ENCODE data around the gene TMEM135. TPM values are rescaled to one million over a fixed set of nuclear protein-coding genes. Genes with fewer than 3 reads are reported as not detected.

TMEM135 gene
- total RNA-seq, 2 donors from 2014 or later: 14.3 to 24.0 TPM

- no peak for DNase-seq (ENCODE audit: low spot score in 2 of 2)
- Mint-ChIP-seq H3K9me3 (peaks cover 18 to 19% of the 10 kb centered on the region in 2 donors), H3K36me3 (peaks cover 29 to 31% of the 10 kb centered on the region in 2 donors), H3K27ac (no peak overlapping the region)
- no peak for ATAC-seq
These were observed 197.6 kb downstream of the TMEM135 start for GRCh38 chr11:87235366-87235765.

- no peak for DNase-seq (ENCODE audit: low spot score in 2 of 2)
- no peak for ATAC-seq
- H3K36me3 Mint-ChIP-seq: peaks cover 23 to 24% of the 10 kb centered on the region in 2 donors
- no peak overlapping the region for H3K27ac Mint-ChIP-seq
- peaks cover 11 to 13% of the 10 kb centered on the region in 2 donors for H3K9me3 Mint-ChIP-seq
These were observed 198.6 kb downstream of the TMEM135 start for GRCh38 chr11:87236368-87236767.

- ATAC-seq: no peak
- no peaks in the 10 kb centered on the region for H3K9me3 Mint-ChIP-seq
- DNase-seq (ENCODE audit: low spot score in 2 of 2): no peak
- no peak overlapping the region for H3K27ac Mint-ChIP-seq
- H3K36me3 Mint-ChIP-seq: peaks cover 10% of the 10 kb centered on the region in 2 donors
These were observed 201.3 kb downstream of the TMEM135 start for GRCh38 chr11:87239001-87239400.

GRCh38 chr11:87239531-87239930 lies 201.8 kb downstream of the TMEM135 start:
- H3K36me3 Mint-ChIP-seq: peaks cover 10% of the 10 kb centered on the region in 2 donors
- H3K27ac Mint-ChIP-seq: no peak overlapping the region
- H3K9me3 Mint-ChIP-seq: no peaks in the 10 kb centered on the region
- no peak for ATAC-seq
- DNase-seq (ENCODE audit: low spot score in 2 of 2): no peak

- no peak for DNase-seq (ENCODE audit: low spot score in 2 of 2)
- Mint-ChIP-seq H3K27ac (peak overlapping the region in 1 of 2 donors; percentile 82), H3K9me3 (peaks cover 0 to 13% of the 10 kb centered on the region in 2 donors), H3K36me3 (peaks cover 7 to 10% of the 10 kb centered on the region in 2 donors)
- no peak for ATAC-seq
These were observed 213.8 kb downstream of the TMEM135 start for GRCh38 chr11:87251560-87251959.

GRCh38 chr11:87252869-87253268 lies 215.1 kb downstream of the TMEM135 start:
- Mint-ChIP-seq H3K9me3 (peaks cover 0 to 13% of the 10 kb centered on the region in 2 donors), H3K27ac (peak overlapping the region in 1 of 2 donors; percentile 61), H3K36me3 (peaks cover 4 to 7% of the 10 kb centered on the region in 2 donors)
- no peak for DNase-seq (ENCODE audit: low spot score in 2 of 2)
- peak; percentile 81 to 99 for ATAC-seq

- H3K27ac Mint-ChIP-seq: no peak overlapping the region
- no peak for DNase-seq (ENCODE audit: low spot score in 2 of 2)
- no peak for ATAC-seq
- H3K36me3 Mint-ChIP-seq: peaks cover 0 to 7% of the 10 kb centered on the region in 2 donors
- H3K9me3 Mint-ChIP-seq: peaks cover 0 to 13% of the 10 kb centered on the region in 2 donors
These were observed 216.8 kb downstream of the TMEM135 start for GRCh38 chr11:87254562-87254961.

GRCh38 chr11:87255589-87255988 lies 217.9 kb downstream of the TMEM135 start:
- ATAC-seq (no peak), DNase-seq (ENCODE audit: low spot score in 2 of 2) (no peak)
- H3K27ac Mint-ChIP-seq: no peak overlapping the region
- H3K36me3 Mint-ChIP-seq: peaks cover 0 to 7% of the 10 kb centered on the region in 2 donors
- H3K9me3 Mint-ChIP-seq: peaks cover 0 to 13% of the 10 kb centered on the region in 2 donors

- ATAC-seq (no peak), DNase-seq (ENCODE audit: low spot score in 2 of 2) (no peak)
- H3K36me3 Mint-ChIP-seq: peaks cover 0 to 4% of the 10 kb centered on the region in 2 donors
- H3K27ac Mint-ChIP-seq: no peak overlapping the region
- H3K9me3 Mint-ChIP-seq: peaks cover 0 to 4% of the 10 kb centered on the region in 2 donors
These were observed 219.1 kb downstream of the TMEM135 start for GRCh38 chr11:87256694-87257340.

- Mint-ChIP-seq H3K36me3 (no peaks in the 10 kb centered on the region), H3K9me3 (no peaks in the 10 kb centered on the region)
- no peak for ATAC-seq
These were observed 220.6 kb downstream of the TMEM135 start for GRCh38 chr11:87258171-87258833.

GRCh38 chr11:87259736-87260135 lies 222.0 kb downstream of the TMEM135 start:
- Mint-ChIP-seq H3K27ac (no peak overlapping the region), H3K36me3 (no peaks in the 10 kb centered on the region), H3K9me3 (no peaks in the 10 kb centered on the region)
- no peak for ATAC-seq
- no peak for DNase-seq (ENCODE audit: low spot score in 2 of 2)

More at GRCh38 chr11:87258171-87258833, 220.6 kb downstream of the TMEM135 start:
- no peak overlapping the region for H3K27ac Mint-ChIP-seq
- DNase-seq (ENCODE audit: low spot score in 2 of 2): no peak

GRCh38 chr11:87260811-87261210 lies 223.1 kb downstream of the TMEM135 start:
- DNase-seq (ENCODE audit: low spot score in 2 of 2) (no peak), ATAC-seq (no peak)
- no peak overlapping the region for H3K27ac Mint-ChIP-seq
- no peaks in the 10 kb centered on the region for H3K9me3 Mint-ChIP-seq
- H3K36me3 Mint-ChIP-seq: no peaks in the 10 kb centered on the region

- Mint-ChIP-seq H3K36me3 (no peaks in the 10 kb centered on the region), H3K9me3 (no peaks in the 10 kb centered on the region), H3K27ac (no peak overlapping the region)
- ATAC-seq (no peak), DNase-seq (ENCODE audit: low spot score in 2 of 2) (no peak)
These were observed 225.6 kb downstream of the TMEM135 start for GRCh38 chr11:87263264-87263838.

GRCh38 chr11:87263979-87264378 lies 226.2 kb downstream of the TMEM135 start:
- no peak for ATAC-seq
- Mint-ChIP-seq H3K9me3 (no peaks in the 10 kb centered on the region), H3K27ac (no peak overlapping the region), H3K36me3 (no peaks in the 10 kb centered on the region)
- no peak for DNase-seq (ENCODE audit: low spot score in 2 of 2)

GRCh38 chr11:87265132-87265531 lies 227.4 kb downstream of the TMEM135 start:
- H3K36me3 Mint-ChIP-seq: no peaks in the 10 kb centered on the region
- ATAC-seq (no peak), DNase-seq (ENCODE audit: low spot score in 2 of 2) (no peak)
- no peak overlapping the region for H3K27ac Mint-ChIP-seq
- H3K9me3 Mint-ChIP-seq: no peaks in the 10 kb centered on the region

- Mint-ChIP-seq H3K27ac (no peak overlapping the region), H3K36me3 (no peaks in the 10 kb centered on the region), H3K9me3 (no peaks in the 10 kb centered on the region)
- DNase-seq (ENCODE audit: low spot score in 2 of 2) (no peak), ATAC-seq (no peak)
These were observed 228.2 kb downstream of the TMEM135 start for GRCh38 chr11:87265979-87266378.

- Mint-ChIP-seq H3K27ac (no peak overlapping the region), H3K36me3 (no peaks in the 10 kb centered on the region), H3K9me3 (no peaks in the 10 kb centered on the region)
- DNase-seq (ENCODE audit: low spot score in 2 of 2) (no peak), ATAC-seq (no peak)
These were observed 229.0 kb downstream of the TMEM135 start for GRCh38 chr11:87266751-87267150.

Data from activated naive CD4-positive, alpha-beta T cell treated with anti-CD3 and anti-CD28 coated beads, Interleukin-2, amount 50 U/mL, for 72 hours (primary cell).